GM23338 (cell line): ENCODE measurements around the gene CHN1. TPM values are rescaled to one million over a fixed set of nuclear protein-coding genes. Genes with fewer than 3 reads are reported as not detected.

Experiments
- ATAC-seq: fragments of 200-7000 bp; cut with Tn5 transposase; 3 replicates; pipeline ENCODE4 v1.9.1; 2020
- DNase-seq: peaks from one replicate; pipeline ENCODE4 v3.0.0-alpha.2; 2015; ENCODE audit warnings: low spot score
- H2AFZ ChIP-seq: fragments of 200-600 bp; sonication (generic); 2 replicates; pipeline ENCODE4 v1.8.0; 2016; ENCODE audit warnings: antibody characterized with exemption, mild to moderate bottlenecking, moderate library complexity
- H3F3A ChIP-seq: fragments of 200-600 bp; sonication (generic); replicated peaks from 2 replicates; pipeline ENCODE4 v1.8.0; 2017; ENCODE audit warnings: antibody characterized with exemption, mixed run types, low read depth
- H3K27ac ChIP-seq: fragments of 200-600 bp; sonication (generic); 2 replicates; pipeline ENCODE4 v1.6.1; 2016; ENCODE audit warnings: low read depth
- H3K27me3 ChIP-seq: fragments of 200-600 bp; sonication (generic); 2 replicates; pipeline ENCODE4 v1.8.0; 2016; ENCODE audit warnings: mild to moderate bottlenecking, mixed run types, moderate library complexity; ENCODE audit not compliant: insufficient read depth
- H3K36me3 ChIP-seq: fragments of 200-600 bp; sonication (generic); 2 replicates; pipeline ENCODE4 v1.8.0; 2016; ENCODE audit warnings: mild to moderate bottlenecking; ENCODE audit not compliant: insufficient read depth
- H3K4me1 ChIP-seq: fragments of 200-600 bp; sonication (generic); 2 replicates; pipeline ENCODE4 v1.8.0; 2016; ENCODE audit warnings: mild to moderate bottlenecking, moderate library complexity; ENCODE audit not compliant: insufficient read depth
- H3K4me2 ChIP-seq: fragments of 200-600 bp; sonication (generic); 2 replicates; pipeline ENCODE4 v1.7.1; 2017; ENCODE audit warnings: mixed run types
- H3K4me3 ChIP-seq: fragments of 200-600 bp; sonication (generic); 2 replicates; pipeline ENCODE4 v1.6.1; 2016; ENCODE audit warnings: mixed run types
- H3K79me2 ChIP-seq: fragments of 200-600 bp; sonication (generic); replicated peaks from 2 replicates; pipeline ENCODE4 v1.8.0; 2017; ENCODE audit warnings: mild to moderate bottlenecking; ENCODE audit not compliant: insufficient read depth
- H3K9me2 ChIP-seq: fragments of 200-600 bp; sonication (generic); 2 replicates; pipeline ENCODE4 v1.8.0; 2017; ENCODE audit not compliant: insufficient read depth
- H4K20me1 ChIP-seq: fragments of 200-600 bp; sonication (generic); replicated peaks from 2 replicates; pipeline ENCODE4 v1.8.0; 2017; ENCODE audit warnings: mild to moderate bottlenecking; ENCODE audit not compliant: insufficient read depth
- H3K27ac Mint-ChIP-seq: 2 replicates; pipeline ENCODE4 v1.8.0; 2020; ENCODE audit warnings: inconsistent platforms, mild to moderate bottlenecking, moderate library complexity, mixed read lengths
- H3K27me3 Mint-ChIP-seq: 3 replicates; pipeline ENCODE4 v1.8.0; 2022; ENCODE audit warnings: low read depth, mild to moderate bottlenecking, moderate library complexity, mixed read lengths, inconsistent platforms; ENCODE audit not compliant: insufficient read depth, poor library complexity
- H3K36me3 Mint-ChIP-seq: 3 replicates; pipeline ENCODE4 v1.8.0; 2021; ENCODE audit warnings: low read depth, mild to moderate bottlenecking, inconsistent platforms, moderate library complexity, mixed read lengths
- H3K4me1 Mint-ChIP-seq: 3 replicates; pipeline ENCODE4 v1.8.0; 2020; ENCODE audit warnings: mild to moderate bottlenecking, inconsistent platforms, mixed read lengths
- H3K4me3 Mint-ChIP-seq: 3 replicates; pipeline ENCODE4 v1.8.0; 2021; ENCODE audit warnings: moderate library complexity, mild to moderate bottlenecking, inconsistent platforms, mixed read lengths
- H3K9me3 Mint-ChIP-seq: 3 replicates; pipeline ENCODE4 v1.8.0; 2020; ENCODE audit warnings: moderate library complexity, mild to moderate bottlenecking, inconsistent platforms, mixed read lengths
- CREB1 ChIP-seq: fragments of 250-450 bp; sonication (Bioruptor Pico); IDR thresholded peaks from 2 replicates; pipeline ENCODE4 v1.5.0; 2020; ENCODE audit warnings: low read depth, mild to moderate bottlenecking, moderate library complexity
- ETS1 ChIP-seq: IDR thresholded peaks from 2 replicates; pipeline ENCODE4 v1.6.1; 2016; ENCODE audit warnings: antibody characterized with exemption
- EZH2 ChIP-seq: fragments of 200-600 bp; sonication (generic); IDR thresholded peaks from one replicate; pipeline ENCODE4 v1.8.0; 2017; ENCODE audit warnings: antibody characterized with exemption, mild to moderate bottlenecking, low read depth; ENCODE audit not compliant: unreplicated experiment
- EZH2phosphoT487 ChIP-seq: fragments of 200-600 bp; sonication (generic); IDR thresholded peaks from one replicate; pipeline ENCODE4 v1.8.1; 2018; ENCODE audit warnings: antibody characterized with exemption; ENCODE audit not compliant: unreplicated experiment
- JUNB ChIP-seq: IDR thresholded peaks from one replicate; pipeline ENCODE4 v1.6.1; 2016; ENCODE audit warnings: antibody characterized with exemption; ENCODE audit not compliant: unreplicated experiment
- NANOG ChIP-seq: IDR thresholded peaks from 2 replicates; pipeline ENCODE4 v1.6.1; 2016; ENCODE audit warnings: antibody characterized with exemption, borderline replicate concordance
- POLR2AphosphoS5 ChIP-seq: IDR thresholded peaks from 2 replicates; pipeline ENCODE4 v1.6.1; 2016; ENCODE audit warnings: antibody characterized with exemption, low read depth
- STAT1 ChIP-seq: IDR thresholded peaks from one replicate; pipeline ENCODE4 v1.6.1; 2016; ENCODE audit warnings: antibody characterized with exemption; ENCODE audit not compliant: unreplicated experiment
- ZNF331 ChIP-seq: fragments of 250-450 bp; sonication (Bioruptor Pico); IDR thresholded peaks from 2 replicates; pipeline ENCODE4 v1.5.0; 2020; ENCODE audit warnings: low read depth, mild to moderate bottlenecking, moderate library complexity
- polyA plus RNA-seq: library from polyadenylated mRNA; unstranded; fragments of >200 nt; fragmentation: Nextera tagmentation; extraction: Ambion mirVana; gene quantifications from 2 replicates; pipeline ENCODE4 v1.2.1, GENCODE V29; 2016
- total RNA-seq: library from RNA; depleted of rRNA; stranded (reverse); fragments of >200 nt; shearing (Covaris generic); gene quantifications from 2 replicates; pipeline ENCODE4 v1.2.3, GENCODE V29; 2014
- TF ChIP-seq, protein P1 (sequence below), 2 experiments: fragments of 200-600 bp in 1 of 2; sonication (generic) in 1 of 2; conservative IDR thresholded peaks; 2 replicates each; pipeline versions ENCODE4 v1.5.1 to v1.6.1; 2016 to 2017; ENCODE audit warnings: antibody characterized with exemption in 2 of 2, low read depth in 2 of 2, mild to moderate bottlenecking in 2 of 2, moderate library complexity in 1 of 2
- TF ChIP-seq, protein P2 (sequence below): fragments of 250-450 bp; sonication (Bioruptor Pico); IDR thresholded peaks from 2 replicates; pipeline ENCODE4 v1.5.0; 2020; ENCODE audit warnings: mild to moderate bottlenecking, moderate library complexity

Gene CHN1
- total and polyA plus RNA-seq, 2 experiments from 2014 or later = 28.1 to 36.5 TPM

GRCh38 chr2:175019566-175020327, 14.6 kb upstream of the CHN1 start:
- no peaks in the 10 kb centered on the region for H3K27me3 Mint-ChIP-seq
- H2AFZ ChIP-seq = no peak overlapping the region
- H3K4me1 ChIP-seq = no peaks in the 10 kb centered on the region
- H3K36me3 Mint-ChIP-seq = no peaks in the 10 kb centered on the region; the same call in 2 of the 3 replicates
- no peaks in the 10 kb centered on the region; the same call in 1 of the 3 replicates for H3K9me3 Mint-ChIP-seq
- H3K27ac Mint-ChIP-seq = no peak overlapping the region
- no peaks in the 10 kb centered on the region for H3K79me2 ChIP-seq
- ATAC-seq = no peak
- peaks cover 2% of the 10 kb centered on the region; the same call in 1 of the 3 replicates for H3K4me1 Mint-ChIP-seq
- no peak overlapping the region for H3K4me3 ChIP-seq
- H3K9me2 ChIP-seq = 0 out of 2 replicates have a peak, but pooled peaks cover 3% of the 10 kb centered on the region
- no peaks in the 10 kb centered on the region for H4K20me1 ChIP-seq
- no peaks in the 10 kb centered on the region for H3F3A ChIP-seq
- H3K4me2 ChIP-seq = no peak overlapping the region
- no peak for DNase-seq
- no peaks in the 10 kb centered on the region for H3K36me3 ChIP-seq
- H3K27me3 ChIP-seq = no peaks in the 10 kb centered on the region
- no peak overlapping the region for H3K27ac ChIP-seq
- no peak overlapping the region for H3K4me3 Mint-ChIP-seq
- TF ChIP-seq JUNB = no peak
- no peak for TF ChIP-seq NANOG
- no peak for TF ChIP-seq EZH2
- TF ChIP-seq POLR2AphosphoS5 = no peak

DNA sequence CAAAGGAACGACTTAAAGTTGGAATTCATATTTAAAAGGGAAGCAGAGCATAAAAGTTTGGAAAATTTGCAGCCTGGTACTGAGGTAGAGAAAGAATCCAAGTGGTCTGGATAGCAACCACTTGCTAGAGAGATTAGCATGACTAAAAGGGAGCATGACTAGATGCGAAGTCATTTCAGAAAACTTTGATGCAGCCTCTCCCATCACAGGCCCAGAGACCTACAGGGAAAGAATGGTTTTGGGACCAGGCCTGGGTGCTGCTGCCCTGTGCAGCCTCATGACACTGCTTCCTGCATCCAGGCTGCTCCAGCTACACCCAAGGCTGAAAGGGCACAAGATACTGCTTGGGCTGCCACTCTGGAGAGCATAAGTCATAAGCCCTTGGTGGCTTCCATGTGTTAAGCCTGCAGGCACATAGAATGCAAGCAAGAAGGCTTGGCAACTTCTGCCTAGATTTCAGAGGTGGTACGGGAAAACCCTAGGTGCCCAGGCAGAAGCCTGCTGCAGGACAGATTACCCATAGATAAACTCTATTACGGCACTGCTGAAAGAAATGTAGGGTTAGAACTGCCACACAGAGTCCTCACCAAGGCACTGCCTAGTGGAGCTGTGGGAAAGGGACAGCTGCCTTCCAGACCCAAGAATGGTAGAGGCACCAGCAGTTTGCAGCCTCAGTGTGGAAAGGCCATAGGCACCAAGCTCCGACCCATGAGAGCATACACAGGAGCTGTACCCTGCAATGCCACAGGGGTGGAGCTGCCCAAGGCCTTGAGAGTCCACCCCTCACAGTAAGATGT, 12.6 kb upstream of the CHN1 start:
- Histone ChIP-seq H3K4me1 (peaks cover 4% of the 10 kb centered on the region), H3F3A (no peaks in the 10 kb centered on the region), H3K4me2 (no peak overlapping the region), H3K27me3 (no peaks in the 10 kb centered on the region), H2AFZ (no peak overlapping the region), H3K9me2 (0 out of 2 replicates have a peak, but pooled peaks cover 3% of the 10 kb centered on the region), H4K20me1 (no peaks in the 10 kb centered on the region), H3K36me3 (no peaks in the 10 kb centered on the region), H3K79me2 (no peaks in the 10 kb centered on the region), H3K27ac (no peak overlapping the region), H3K4me3 (no peak overlapping the region)
- DNase-seq (no peak), ATAC-seq (no peak)
- Mint-ChIP-seq H3K27ac (no peak overlapping the region), H3K4me1 (peaks cover 8% of the 10 kb centered on the region), H3K9me3 (no peaks in the 10 kb centered on the region; the same call in none of the 3 replicates), H3K36me3 (peaks cover 3% of the 10 kb centered on the region; the same call in 1 of the 3 replicates), H3K4me3 (no peak overlapping the region), H3K27me3 (peaks cover 3% of the 10 kb centered on the region)
- TF ChIP-seq ZNF331 (no peak), EZH2phosphoT487 (no peak), ETS1 (no peak), POLR2AphosphoS5 (no peak), JUNB (no peak), CREB1 (CRISPR knock-in tag) (no peak), STAT1 (no peak)
- TF ChIP-seq, protein P1, sequence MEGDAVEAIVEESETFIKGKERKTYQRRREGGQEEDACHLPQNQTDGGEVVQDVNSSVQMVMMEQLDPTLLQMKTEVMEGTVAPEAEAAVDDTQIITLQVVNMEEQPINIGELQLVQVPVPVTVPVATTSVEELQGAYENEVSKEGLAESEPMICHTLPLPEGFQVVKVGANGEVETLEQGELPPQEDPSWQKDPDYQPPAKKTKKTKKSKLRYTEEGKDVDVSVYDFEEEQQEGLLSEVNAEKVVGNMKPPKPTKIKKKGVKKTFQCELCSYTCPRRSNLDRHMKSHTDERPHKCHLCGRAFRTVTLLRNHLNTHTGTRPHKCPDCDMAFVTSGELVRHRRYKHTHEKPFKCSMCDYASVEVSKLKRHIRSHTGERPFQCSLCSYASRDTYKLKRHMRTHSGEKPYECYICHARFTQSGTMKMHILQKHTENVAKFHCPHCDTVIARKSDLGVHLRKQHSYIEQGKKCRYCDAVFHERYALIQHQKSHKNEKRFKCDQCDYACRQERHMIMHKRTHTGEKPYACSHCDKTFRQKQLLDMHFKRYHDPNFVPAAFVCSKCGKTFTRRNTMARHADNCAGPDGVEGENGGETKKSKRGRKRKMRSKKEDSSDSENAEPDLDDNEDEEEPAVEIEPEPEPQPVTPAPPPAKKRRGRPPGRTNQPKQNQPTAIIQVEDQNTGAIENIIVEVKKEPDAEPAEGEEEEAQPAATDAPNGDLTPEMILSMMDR (conservative IDR thresholded peaks at IDR 0.05; ENCODE audit: low read depth in 2 of 2) = no peak
- TF ChIP-seq, protein P2, sequence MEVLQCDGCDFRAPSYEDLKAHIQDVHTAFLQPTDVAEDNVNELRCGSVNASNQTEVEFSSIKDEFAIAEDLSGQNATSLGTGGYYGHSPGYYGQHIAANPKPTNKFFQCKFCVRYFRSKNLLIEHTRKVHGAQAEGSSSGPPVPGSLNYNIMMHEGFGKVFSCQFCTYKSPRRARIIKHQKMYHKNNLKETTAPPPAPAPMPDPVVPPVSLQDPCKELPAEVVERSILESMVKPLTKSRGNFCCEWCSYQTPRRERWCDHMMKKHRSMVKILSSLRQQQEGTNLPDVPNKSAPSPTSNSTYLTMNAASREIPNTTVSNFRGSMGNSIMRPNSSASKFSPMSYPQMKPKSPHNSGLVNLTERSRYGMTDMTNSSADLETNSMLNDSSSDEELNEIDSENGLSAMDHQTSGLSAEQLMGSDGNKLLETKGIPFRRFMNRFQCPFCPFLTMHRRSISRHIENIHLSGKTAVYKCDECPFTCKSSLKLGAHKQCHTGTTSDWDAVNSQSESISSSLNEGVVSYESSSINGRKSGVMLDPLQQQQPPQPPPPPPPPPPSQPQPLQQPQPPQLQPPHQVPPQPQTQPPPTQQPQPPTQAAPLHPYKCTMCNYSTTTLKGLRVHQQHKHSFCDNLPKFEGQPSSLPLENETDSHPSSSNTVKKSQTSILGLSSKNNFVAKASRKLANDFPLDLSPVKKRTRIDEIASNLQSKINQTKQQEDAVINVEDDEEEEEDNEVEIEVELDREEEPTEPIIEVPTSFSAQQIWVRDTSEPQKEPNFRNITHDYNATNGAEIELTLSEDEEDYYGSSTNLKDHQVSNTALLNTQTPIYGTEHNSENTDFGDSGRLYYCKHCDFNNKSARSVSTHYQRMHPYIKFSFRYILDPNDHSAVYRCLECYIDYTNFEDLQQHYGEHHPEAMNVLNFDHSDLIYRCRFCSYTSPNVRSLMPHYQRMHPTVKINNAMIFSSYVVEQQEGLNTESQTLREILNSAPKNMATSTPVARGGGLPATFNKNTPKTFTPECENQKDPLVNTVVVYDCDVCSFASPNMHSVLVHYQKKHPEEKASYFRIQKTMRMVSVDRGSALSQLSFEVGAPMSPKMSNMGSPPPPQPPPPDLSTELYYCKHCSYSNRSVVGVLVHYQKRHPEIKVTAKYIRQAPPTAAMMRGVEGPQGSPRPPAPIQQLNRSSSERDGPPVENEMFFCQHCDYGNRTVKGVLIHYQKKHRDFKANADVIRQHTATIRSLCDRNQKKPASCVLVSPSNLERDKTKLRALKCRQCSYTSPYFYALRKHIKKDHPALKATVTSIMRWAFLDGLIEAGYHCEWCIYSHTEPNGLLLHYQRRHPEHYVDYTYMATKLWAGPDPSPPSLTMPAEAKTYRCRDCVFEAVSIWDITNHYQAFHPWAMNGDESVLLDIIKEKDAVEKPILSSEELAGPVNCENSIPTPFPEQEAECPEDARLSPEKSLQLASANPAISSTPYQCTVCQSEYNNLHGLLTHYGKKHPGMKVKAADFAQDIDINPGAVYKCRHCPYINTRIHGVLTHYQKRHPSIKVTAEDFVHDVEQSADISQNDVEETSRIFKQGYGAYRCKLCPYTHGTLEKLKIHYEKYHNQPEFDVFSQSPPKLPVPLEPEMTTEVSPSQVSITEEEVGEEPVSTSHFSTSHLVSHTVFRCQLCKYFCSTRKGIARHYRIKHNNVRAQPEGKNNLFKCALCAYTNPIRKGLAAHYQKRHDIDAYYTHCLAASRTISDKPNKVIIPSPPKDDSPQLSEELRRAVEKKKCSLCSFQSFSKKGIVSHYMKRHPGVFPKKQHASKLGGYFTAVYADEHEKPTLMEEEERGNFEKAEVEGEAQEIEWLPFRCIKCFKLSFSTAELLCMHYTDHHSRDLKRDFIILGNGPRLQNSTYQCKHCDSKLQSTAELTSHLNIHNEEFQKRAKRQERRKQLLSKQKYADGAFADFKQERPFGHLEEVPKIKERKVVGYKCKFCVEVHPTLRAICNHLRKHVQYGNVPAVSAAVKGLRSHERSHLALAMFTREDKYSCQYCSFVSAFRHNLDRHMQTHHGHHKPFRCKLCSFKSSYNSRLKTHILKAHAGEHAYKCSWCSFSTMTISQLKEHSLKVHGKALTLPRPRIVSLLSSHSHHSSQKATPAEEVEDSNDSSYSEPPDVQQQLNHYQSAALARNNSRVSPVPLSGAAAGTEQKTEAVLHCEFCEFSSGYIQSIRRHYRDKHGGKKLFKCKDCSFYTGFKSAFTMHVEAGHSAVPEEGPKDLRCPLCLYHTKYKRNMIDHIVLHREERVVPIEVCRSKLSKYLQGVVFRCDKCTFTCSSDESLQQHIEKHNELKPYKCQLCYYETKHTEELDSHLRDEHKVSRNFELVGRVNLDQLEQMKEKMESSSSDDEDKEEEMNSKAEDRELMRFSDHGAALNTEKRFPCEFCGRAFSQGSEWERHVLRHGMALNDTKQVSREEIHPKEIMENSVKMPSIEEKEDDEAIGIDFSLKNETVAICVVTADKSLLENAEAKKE (CRISPR knock-in tag) = no peak
